H54 (cell line): Measurements from ENCODE around the gene ATP1A2.
A peak's percentile ranks its signal among the peaks of the same experiment; 100 is the strongest.
"Not testable (repeated sequence)": the region's sequence is repeated elsewhere in the genome, so short reads cannot be mapped to it uniquely, and the experiment has no call there.

ENCODE experiments used
- DNase-seq: peaks from one replicate; pipeline ENCODE4 v3.0.0; 2011; ENCODE audit warnings: low spot score, mixed read lengths; ENCODE audit not compliant: insufficient read length
- FAIRE-seq: peaks from 3 replicates; lab custom pipeline; 2011; peaks lifted over from hg19 to GRCh38; lab: Jason Lieb, UNC
- POLR2A ChIP-seq: IDR thresholded peaks from 2 replicates; pipeline ENCODE4 v1.6.1; 2011; ENCODE audit warnings: low read depth, mild to moderate bottlenecking, low read length

ATP1A2 gene

DNA sequence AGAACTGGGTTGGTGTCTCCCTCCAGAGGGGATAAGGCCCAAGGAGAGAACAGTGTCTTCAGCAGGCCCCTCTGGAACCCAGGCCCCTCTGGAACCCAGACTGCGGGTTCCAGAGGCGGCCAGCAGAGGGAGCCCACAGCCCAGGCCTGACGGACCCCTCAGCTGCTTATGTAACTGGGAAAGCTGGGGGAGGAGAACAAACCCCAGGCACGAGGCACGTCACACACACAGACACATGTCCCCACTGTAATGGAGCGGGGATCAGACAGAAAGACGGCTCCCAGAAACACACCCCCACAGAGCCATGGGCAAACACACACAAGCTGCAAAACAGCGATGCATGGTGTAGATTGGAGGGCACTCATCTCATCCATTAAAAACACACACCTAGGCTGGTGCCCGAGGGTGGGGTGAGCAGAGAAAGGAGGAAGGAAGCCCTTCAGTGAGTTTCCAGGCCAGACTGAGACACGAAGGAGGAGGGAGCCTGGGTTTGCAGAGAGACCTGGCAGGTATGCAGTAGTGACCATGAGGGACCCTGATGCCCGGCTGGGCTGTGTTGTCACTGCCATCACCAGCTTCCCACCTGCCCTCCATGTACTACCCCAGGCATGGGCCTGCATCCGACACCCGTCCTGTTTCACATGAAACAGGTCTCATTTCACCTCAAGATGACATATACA, 14.4 kb upstream of the ATP1A2 start:
- DNase-seq, result peak; percentile 94
- TF ChIP-seq POLR2A, result no peak
- no peak for FAIRE-seq

DNA sequence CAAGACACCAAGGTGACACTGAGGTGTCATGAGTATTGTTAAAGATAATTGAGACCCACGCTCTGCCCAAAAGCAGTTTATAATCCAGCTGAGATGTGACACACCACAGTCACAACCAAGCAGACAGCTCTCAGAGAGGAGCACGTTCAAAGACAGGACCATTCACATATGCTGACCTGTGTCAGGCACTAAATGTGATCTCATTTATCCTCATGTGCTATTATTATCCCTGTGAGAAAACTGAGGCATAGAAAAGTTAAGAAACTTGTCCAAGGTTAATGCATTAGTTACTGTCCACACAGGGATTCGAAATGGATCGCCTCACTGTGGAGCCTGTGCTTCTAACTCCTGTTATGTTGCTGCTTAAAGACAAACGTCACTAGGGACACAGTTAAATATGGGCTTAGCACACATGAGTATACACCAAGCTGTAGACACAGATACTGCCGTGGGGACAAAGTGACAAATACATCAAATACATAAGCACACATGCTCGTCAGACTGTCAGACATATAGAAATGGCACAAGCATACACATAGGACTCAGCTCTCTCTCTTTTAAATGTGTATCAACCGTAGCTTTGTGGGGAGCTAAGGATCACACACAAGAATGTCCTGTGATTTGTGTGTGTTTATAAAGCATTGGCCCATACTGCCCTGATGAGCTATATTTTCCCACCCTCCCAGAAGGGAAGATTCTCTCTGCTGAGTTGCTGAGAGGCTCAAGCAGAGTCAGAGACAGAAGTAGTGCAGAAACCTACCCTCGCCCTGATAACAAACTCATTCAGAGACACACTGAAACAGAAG, 13.6 kb upstream of the ATP1A2 start:
- TF ChIP-seq POLR2A, result no peak
- no peak for DNase-seq
- FAIRE-seq, result no peak

DNA sequence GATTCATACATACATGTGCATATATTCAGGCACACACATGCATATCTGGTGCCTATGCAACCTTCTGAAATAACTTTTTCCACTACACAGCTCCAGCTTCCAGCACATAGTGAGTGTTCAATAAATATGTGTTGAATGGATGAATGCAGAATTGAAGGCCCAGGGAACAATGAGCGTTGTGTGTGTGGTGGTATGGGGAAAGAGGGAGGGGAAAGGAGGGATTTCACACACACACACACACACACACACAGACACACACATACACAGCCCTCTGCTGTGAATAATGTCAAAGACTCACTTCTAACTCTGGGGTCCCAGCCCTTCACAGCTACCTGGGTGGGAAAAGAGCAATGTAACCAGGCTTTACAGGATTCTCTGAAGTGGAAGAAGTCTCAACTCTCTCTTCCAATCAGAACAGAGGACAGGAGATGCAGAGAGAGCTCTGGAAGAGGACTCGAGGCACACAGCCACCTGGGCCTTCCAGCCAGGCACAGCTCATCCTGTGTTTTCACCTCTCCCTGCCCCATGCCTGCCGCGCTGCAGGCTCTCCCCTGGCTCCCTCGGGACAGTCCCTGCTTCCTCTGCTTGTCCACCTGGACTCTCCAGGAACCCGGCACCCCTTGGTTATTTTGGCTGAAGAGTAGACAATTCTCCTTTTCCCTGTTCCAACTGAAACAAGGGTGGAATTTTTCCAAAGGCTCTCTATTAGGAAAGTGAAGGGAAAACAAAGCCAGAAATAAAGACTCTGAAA, 11.7 kb upstream of the ATP1A2 start:
- TF ChIP-seq POLR2A, result no peak
- FAIRE-seq (no peak), DNase-seq (no peak)

DNA sequence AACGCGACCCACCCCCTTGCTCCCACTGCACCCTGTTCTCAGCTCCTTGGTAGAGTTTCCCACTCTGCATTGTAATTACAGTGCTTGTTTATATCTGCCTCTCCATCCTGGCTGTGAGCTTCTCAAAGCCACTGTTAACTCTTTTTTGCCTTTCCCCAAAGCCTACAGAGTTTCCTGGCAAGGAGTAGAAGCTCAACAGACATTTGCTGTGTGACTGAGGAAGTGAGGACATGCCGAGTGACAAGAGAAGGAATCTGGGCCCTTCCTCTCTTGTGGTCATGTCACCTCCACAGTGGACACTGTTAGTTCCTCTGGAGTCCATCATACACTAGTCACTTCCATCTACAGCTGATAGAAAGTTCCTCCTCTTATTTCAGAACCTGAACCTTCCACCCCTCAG, 11.1 kb upstream of the ATP1A2 start:
- DNase-seq (no peak), FAIRE-seq (no peak)
- TF ChIP-seq POLR2A, result no peak

DNA sequence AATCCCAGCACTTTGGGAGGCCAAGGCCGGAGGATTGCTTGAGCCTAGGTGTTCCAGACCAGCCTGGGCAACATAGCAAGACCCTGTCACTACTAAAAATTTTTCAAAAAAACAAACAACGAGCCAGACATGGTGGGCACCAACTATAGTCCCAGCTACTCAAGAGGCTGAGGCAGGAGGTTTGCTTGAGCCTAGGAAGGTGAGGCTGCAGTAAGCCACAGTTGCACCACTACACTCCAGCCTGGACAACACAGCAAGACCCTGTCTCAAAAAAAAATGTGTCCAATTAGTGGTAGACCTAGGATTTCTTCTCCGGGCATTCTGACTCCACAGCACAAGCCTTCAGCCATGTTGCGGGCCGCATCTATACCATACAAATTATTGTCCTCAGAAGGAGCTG, 10.4 kb upstream of the ATP1A2 start:
- DNase-seq (no peak), FAIRE-seq (no peak)
- TF ChIP-seq POLR2A, result no peak

DNA sequence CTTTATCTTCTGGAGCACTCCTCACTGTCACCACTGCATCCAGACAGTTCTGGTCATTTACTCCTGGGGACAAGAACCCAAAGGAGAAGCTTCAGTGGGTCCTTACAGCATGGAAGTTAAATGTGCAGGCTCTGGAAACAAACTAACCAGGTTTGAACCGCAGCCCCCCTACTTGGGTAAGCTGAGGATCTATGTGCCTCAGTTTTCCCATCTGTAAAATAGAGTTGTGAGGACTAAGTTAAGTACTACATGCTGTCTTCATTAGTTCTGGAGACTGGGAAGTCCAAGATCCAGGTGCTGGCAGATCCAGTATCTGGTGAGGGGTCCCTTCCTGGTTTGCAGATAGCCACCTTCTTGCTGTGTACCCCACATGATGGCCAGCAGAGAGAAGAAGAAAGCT, 8.0 kb upstream of the ATP1A2 start:
- no peak for TF ChIP-seq POLR2A
- no peak for DNase-seq
- no peak for FAIRE-seq

DNA sequence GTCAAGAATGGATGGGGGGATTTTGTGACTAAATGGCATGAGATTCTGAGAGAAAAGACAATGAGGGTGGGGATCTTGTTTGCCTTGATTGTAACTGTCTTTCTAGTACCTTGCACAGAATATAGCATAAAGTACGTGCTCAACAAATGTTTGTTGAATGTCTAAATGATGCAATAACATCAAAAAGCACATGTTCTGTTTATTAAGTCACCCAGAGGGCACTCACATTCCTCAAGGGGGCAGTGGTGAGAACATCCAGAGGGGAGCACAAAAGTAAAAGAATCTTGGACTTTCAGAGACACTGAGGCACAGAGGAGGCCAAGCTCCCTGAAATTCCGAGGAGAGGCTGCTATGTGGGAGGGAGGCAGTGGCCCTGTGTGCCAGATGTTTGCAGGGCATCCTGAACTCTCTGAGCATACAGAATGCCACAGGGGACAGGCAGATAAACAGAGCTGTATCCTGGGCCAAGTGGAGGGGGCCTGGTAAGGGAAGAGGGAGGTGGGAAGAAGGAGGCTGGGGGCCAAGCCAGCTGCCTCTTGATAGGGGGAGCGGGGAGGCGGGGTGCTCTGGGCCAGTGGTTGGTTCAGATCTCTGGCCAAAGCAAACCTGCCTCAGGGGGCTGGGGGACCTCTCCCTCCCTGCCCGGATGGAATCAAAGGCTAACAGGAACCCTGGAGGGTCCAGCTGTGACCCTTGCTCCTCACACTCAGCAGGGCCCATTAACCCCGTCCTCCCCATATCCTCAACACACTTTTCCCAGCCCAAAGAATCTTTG, 6.5 kb upstream of the ATP1A2 start:
- FAIRE-seq (no peak), DNase-seq (peak; percentile 62)
- TF ChIP-seq POLR2A, result no peak

DNA sequence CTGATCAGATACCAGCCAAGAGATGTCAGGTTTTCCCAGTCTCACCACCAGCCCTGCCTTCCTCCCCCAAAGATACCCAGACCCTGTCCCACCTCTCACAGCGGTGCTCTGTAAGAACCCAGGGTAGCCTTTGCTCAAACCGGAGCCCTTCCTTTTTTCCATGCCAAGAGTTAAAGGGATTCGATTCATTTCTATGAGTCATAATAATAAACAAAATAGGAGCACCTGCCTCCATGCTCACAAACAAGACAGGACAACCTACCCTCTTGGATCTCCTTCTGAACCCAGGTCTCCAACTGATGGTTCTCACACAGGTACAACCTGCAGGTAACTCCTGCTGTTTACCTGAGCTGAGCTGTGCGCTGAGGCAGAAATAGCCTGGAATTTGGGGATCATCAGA, 5.9 kb upstream of the ATP1A2 start:
- TF ChIP-seq POLR2A, result no peak
- DNase-seq (no peak), FAIRE-seq (no peak)

DNA sequence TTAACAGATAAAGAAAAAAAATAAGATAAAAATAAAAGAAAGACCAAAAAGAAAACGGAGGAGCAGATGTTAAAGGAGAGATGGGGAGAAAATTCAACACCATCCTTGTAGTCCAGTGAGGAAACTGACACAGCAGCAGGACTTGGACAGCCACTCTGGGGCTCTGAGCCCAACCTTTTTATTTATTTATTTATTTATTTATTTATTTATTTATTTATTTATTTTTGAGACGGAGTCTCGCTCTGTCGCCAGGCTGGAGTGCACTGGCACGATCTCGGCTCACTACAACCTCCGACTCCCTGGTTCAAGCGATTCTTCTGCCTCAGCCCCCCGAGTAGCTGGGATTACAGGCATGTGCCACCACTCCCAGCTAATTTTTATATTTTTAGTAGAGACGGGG, 4.1 kb upstream of the ATP1A2 start:
- DNase-seq, FAIRE-seq: not testable (repeated sequence)

DNA sequence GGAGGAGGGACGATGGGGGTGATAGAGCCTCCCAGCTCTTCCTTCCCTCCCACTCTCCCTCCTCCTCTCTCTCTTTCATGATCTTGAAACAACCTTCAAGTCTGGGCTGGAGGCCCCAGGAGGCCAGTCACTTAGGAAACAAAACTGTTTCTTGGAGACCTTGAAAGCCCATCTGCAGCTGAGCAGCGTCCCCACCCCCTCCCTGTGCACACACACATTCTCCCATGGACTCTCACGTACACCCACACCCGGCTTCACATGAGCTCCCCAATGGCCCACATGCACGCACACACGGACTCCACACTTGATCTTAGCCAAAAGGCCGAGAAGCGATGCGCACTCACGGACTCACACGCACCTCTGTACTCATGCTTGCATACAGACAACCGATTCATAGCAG, 3.2 kb upstream of the ATP1A2 start:
- no peak for FAIRE-seq

DNA sequence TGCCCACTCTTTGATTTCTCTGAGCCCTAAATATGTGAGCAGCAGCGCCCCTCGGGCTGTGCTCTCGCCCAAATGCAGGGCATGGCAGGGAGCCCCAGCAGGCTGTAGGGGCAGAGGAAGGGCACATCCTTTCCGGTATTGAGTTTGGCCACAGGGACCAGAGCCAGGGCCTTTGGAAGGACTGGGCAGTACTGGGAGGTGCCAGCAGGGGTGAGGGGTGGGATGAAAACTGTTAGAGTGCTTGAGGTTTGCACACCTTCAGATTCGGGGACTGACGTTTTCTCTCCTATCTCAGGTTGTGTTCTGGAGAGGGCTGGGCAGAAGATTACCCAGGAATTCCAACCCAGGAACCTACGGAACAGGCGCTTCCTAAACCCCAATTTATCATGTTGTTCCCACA, 2.2 kb upstream of the ATP1A2 start:
- TF ChIP-seq POLR2A, result no peak
- DNase-seq (no peak), FAIRE-seq (no peak)

More for the DNA sequence above, 3.2 kb upstream of the ATP1A2 start:
- no peak for DNase-seq
- no peak for TF ChIP-seq POLR2A

DNA sequence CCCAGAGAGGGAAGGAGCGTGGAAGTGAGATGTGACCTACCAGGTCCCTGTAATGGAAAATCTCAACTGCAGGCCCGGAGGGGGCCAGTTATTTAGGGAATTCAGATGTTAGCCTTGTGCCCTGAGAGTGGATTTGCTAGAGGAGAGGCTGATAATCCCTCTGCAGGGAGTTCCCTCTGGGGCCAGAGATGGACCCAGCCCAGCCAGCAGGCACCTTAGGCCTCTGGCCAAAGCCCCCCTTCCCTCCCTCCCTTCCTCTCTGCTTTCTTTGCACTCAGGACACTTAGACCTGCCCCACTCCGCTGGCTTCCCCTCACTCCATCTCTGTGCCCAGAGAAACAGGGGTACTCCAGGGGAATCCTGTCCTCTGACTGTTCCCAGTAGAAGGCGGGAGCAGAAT, 1.5 kb upstream of the ATP1A2 start:
- FAIRE-seq (no peak), DNase-seq (no peak)
- TF ChIP-seq POLR2A, result no peak

DNA sequence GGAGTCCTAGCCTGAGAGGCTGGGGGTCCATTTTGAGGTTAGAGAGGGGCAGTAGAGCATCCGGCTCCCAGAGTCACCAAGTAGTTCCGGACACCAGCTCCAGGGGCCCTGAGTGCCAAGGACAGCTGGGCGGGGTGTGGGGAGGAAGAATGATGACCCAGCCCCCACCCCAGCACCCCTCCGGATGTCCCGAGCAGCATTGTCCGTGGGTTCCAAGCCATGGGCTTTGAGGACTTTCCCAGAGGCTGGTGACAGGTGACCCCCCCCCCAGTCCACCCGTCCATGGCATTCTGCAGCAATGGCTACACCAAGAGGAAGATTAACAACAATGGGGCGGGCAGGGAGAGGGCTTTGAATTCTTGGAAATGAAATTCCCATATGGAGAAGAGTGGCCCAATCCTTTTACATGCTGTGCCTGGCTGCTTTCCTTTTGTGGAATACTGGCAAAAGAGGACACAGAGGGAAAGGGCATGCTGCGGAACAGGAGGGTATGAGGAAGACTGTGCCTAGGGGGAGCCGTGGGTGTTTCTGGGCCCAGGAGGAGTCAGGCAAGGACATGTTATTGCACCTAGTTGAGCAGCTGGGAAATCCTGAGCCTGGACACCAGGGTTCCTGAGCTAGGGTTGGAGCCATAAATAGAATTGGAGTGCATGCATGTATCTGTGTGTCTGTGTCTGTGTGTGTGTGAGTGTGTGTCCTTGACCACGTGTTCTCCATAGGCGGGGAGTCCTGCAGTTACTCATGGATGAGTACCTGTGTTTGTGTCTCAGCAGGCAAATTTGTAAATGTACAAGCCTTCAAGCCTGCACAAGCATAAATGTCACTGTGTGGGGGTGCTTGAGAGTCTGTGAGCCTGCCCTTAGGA, 956 bp downstream of the ATP1A2 start:
- FAIRE-seq (no peak), DNase-seq (no peak)
- no peak for TF ChIP-seq POLR2A
